Breast epithelium (tissue), 3 donors: ENCODE data around the gene TRAPPC5.

ENCODE experiments used
- POLR2A ChIP-seq: fragments of 450-650 bp; IDR thresholded peaks from one replicate; pipeline ENCODE4 v1.6.1; 2016; ENCODE audit warnings: antibody characterized with exemption, mild to moderate bottlenecking, moderate library complexity
- POLR2AphosphoS5 ChIP-seq, 3 donors: sonication (generic); formaldehyde crosslinking; IDR thresholded peaks; one replicate each; pipeline ENCODE4 v1.6.1; 2017; ENCODE audit warnings: antibody characterized with exemption in 3 of 3

DNA sequence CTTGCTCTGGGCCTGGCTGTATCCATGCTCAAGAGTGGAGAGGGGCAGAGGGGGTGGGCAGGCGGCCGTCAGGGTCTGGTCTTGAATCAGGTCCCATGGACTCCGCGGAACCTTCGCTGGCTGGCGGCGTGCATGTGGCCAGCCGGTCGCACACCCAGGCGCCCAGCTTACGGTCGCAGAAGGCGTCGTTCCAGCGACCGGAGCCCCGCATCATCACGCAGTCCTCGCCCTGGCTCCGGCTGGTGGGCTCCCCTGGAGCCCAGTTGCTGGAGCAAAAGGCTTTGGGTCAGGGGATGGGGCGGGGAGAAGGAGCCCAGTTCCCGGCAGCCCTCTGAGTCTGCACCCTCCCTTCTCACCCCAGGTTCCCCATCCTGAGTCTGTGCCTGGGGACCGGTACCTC is 8.5 kb downstream of the TRAPPC5 start:
- no peak for TF ChIP-seq POLR2AphosphoS5 (IDR thresholded peaks at IDR 0.05)
- TF ChIP-seq POLR2A = no peak
